ENCODE data around the gene FUT6.

GRCh38 chr19:5814852-5815246 is 24.7 kb downstream of the FUT6 start:
- no peak for TF ChIP-seq CTCF (conservative IDR thresholded peaks at IDR 0.05; ENCODE audit: low read length)
- TF ChIP-seq EZH2phosphoT487 (IDR thresholded peaks at IDR 0.05; ENCODE audit: borderline replicate concordance, low read depth, low read length) = no peak
